ENCODE results near the gene MDH2. TPM values are rescaled to one million over a fixed set of nuclear protein-coding genes. Genes with fewer than 3 reads are reported as not detected.

MDH2 gene
- total RNA-seq, 1 donor = 36.6 TPM

GRCh38 chr7:76037310-76037709, 10.6 kb upstream of the MDH2 start:
- no peak overlapping the region for H2AFZ ChIP-seq (ENCODE audit: low read length)
- peaks cover 11% of the 10 kb centered on the region for H3K4me1 ChIP-seq (ENCODE audit: insufficient read depth, low read length)
- TF ChIP-seq, protein P1, sequence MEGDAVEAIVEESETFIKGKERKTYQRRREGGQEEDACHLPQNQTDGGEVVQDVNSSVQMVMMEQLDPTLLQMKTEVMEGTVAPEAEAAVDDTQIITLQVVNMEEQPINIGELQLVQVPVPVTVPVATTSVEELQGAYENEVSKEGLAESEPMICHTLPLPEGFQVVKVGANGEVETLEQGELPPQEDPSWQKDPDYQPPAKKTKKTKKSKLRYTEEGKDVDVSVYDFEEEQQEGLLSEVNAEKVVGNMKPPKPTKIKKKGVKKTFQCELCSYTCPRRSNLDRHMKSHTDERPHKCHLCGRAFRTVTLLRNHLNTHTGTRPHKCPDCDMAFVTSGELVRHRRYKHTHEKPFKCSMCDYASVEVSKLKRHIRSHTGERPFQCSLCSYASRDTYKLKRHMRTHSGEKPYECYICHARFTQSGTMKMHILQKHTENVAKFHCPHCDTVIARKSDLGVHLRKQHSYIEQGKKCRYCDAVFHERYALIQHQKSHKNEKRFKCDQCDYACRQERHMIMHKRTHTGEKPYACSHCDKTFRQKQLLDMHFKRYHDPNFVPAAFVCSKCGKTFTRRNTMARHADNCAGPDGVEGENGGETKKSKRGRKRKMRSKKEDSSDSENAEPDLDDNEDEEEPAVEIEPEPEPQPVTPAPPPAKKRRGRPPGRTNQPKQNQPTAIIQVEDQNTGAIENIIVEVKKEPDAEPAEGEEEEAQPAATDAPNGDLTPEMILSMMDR (IDR thresholded peaks at IDR 0.05; ENCODE audit: extremely low read depth, low read depth, low read length) = no peak
- peaks cover 23% of the 10 kb centered on the region for H4K20me1 ChIP-seq (ENCODE audit: insufficient read depth, low read length)
- H3K4me2 ChIP-seq (ENCODE audit: insufficient read depth, low read length) = peak overlapping the region; percentile 4
- H3K4me3 ChIP-seq (ENCODE audit: insufficient read depth, low read length) = no peak overlapping the region
- no peaks in the 10 kb centered on the region for H3K36me3 ChIP-seq (ENCODE audit: insufficient read depth, low read length)
- peaks cover 37% of the 10 kb centered on the region for H3K79me2 ChIP-seq (ENCODE audit: insufficient read depth, low read length)
- no peaks in the 10 kb centered on the region for H3K9me3 ChIP-seq (ENCODE audit: low read depth, low read length)
- DNase-seq (ENCODE audit: insufficient read length, low spot score, missing footprints) = peak; percentile 95
- H3K27ac ChIP-seq (ENCODE audit: low read depth, low read length) = peak overlapping the region; percentile 30
- no peaks in the 10 kb centered on the region for H3K27me3 ChIP-seq (ENCODE audit: insufficient read depth, low read length)

DNA sequence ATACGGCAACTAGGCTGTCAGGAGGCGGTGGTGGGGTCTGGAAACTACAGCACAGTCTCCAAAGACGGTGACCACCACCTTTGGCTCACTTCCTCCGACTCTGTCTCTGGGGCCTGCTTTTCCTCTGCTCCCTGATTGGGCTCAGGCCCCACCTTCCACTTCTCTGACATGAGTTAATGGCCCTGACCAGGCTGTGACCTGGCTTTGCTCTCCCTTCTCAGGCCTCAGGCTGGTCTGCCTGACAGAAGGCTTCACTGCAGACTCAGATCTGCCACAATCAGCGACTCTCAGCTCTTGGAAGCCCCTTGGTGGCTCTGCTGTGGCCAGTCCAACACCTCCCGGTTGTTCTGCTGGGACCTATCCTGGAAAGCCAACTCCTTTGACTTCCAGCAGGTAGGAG, 7.8 kb upstream of the MDH2 start:
- Histone ChIP-seq H2AFZ (ENCODE audit: low read length) (no peak overlapping the region), H3K4me1 (ENCODE audit: insufficient read depth, low read length) (peaks cover 11% of the 10 kb centered on the region), H3K27me3 (ENCODE audit: insufficient read depth, low read length) (no peaks in the 10 kb centered on the region), H3K36me3 (ENCODE audit: insufficient read depth, low read length) (no peaks in the 10 kb centered on the region), H3K79me2 (ENCODE audit: insufficient read depth, low read length) (peaks cover 52% of the 10 kb centered on the region), H3K9me3 (ENCODE audit: low read depth, low read length) (no peaks in the 10 kb centered on the region), H3K27ac (ENCODE audit: low read depth, low read length) (no peak overlapping the region), H3K4me3 (ENCODE audit: insufficient read depth, low read length) (no peak overlapping the region), H4K20me1 (ENCODE audit: insufficient read depth, low read length) (peaks cover 20% of the 10 kb centered on the region), H3K4me2 (ENCODE audit: insufficient read depth, low read length) (no peak overlapping the region)
- DNase-seq (ENCODE audit: insufficient read length, low spot score, missing footprints) = no peak
- TF ChIP-seq, protein P1 (IDR thresholded peaks at IDR 0.05; ENCODE audit: extremely low read depth, low read depth, low read length) = no peak

- no peaks in the 10 kb centered on the region for H3K36me3 ChIP-seq (ENCODE audit: insufficient read depth, low read length)
- H3K4me3 ChIP-seq (ENCODE audit: insufficient read depth, low read length) = no peak overlapping the region
- no peak overlapping the region for H3K4me2 ChIP-seq (ENCODE audit: insufficient read depth, low read length)
- H3K27me3 ChIP-seq (ENCODE audit: insufficient read depth, low read length) = no peaks in the 10 kb centered on the region
- H3K9me3 ChIP-seq (ENCODE audit: low read depth, low read length) = no peaks in the 10 kb centered on the region
- no peak for DNase-seq (ENCODE audit: insufficient read length, low spot score, missing footprints)
- peaks cover 80% of the 10 kb centered on the region for H3K79me2 ChIP-seq (ENCODE audit: insufficient read depth, low read length)
- no peak overlapping the region for H2AFZ ChIP-seq (ENCODE audit: low read length)
- H3K27ac ChIP-seq (ENCODE audit: low read depth, low read length) = no peak overlapping the region
- H3K4me1 ChIP-seq (ENCODE audit: insufficient read depth, low read length) = peaks cover 7% of the 10 kb centered on the region
- peaks cover 11% of the 10 kb centered on the region for H4K20me1 ChIP-seq (ENCODE audit: insufficient read depth, low read length)
- TF ChIP-seq, protein P1 (IDR thresholded peaks at IDR 0.05; ENCODE audit: extremely low read depth, low read depth, low read length) = no peak
These were observed 3.5 kb upstream of the MDH2 start for GRCh38 chr7:76044375-76044865.

GRCh38 chr7:76047305-76047810, 548 bp upstream of the MDH2 start:
- Histone ChIP-seq H3K4me3 (ENCODE audit: insufficient read depth, low read length) (peak overlapping the region; percentile 83), H3K27ac (ENCODE audit: low read depth, low read length) (peak overlapping the region; percentile 87), H3K4me2 (ENCODE audit: insufficient read depth, low read length) (peak overlapping the region; percentile 86), H3K9me3 (ENCODE audit: low read depth, low read length) (no peaks in the 10 kb centered on the region), H3K4me1 (ENCODE audit: insufficient read depth, low read length) (peaks cover 7% of the 10 kb centered on the region), H3K36me3 (ENCODE audit: insufficient read depth, low read length) (peaks cover 5% of the 10 kb centered on the region), H2AFZ (ENCODE audit: low read length) (peak overlapping the region; percentile 94), H3K79me2 (ENCODE audit: insufficient read depth, low read length) (peaks cover 91% of the 10 kb centered on the region), H4K20me1 (ENCODE audit: insufficient read depth, low read length) (peaks cover 15% of the 10 kb centered on the region), H3K27me3 (ENCODE audit: insufficient read depth, low read length) (no peaks in the 10 kb centered on the region)
- TF ChIP-seq, protein P1 (IDR thresholded peaks at IDR 0.05; ENCODE audit: extremely low read depth, low read depth, low read length) = no peak
- DNase-seq (ENCODE audit: insufficient read length, low spot score, missing footprints) = peak; percentile 85
